Omental fat pad (tissue), 4 donors: Measurements from ENCODE around the gene SLC9A3. TPM values are rescaled to one million over a fixed set of nuclear protein-coding genes. Genes with fewer than 3 reads are reported as not detected.
"Not testable (repeated sequence)": the region's sequence is repeated elsewhere in the genome, so short reads cannot be mapped to it uniquely, and the experiment has no call there.

Experiments
- ATAC-seq: fragments of 150-250 bp; one replicate; pipeline ENCODE4 v1.9.1; 2016; ENCODE audit warnings: mild to moderate bottlenecking, moderate library complexity; ENCODE audit not compliant: low FRiP score
- DNase-seq: peaks from one replicate; pipeline ENCODE4 v3.0.0-alpha.2; 2019; ENCODE audit warnings: low spot score
- total RNA-seq, 4 donors: library from RNA; depleted of rRNA; stranded (reverse); fragments of >200 nt; gene quantifications; one replicate each; pipeline ENCODE4 v1.1.0, GENCODE V29; 2016
- TF ChIP-seq, protein P1 (sequence below), 3 donors: fragments of 450-650 bp; IDR thresholded peaks; one replicate each; pipeline ENCODE4 v1.5.1; 2016 to 2017; ENCODE audit warnings: antibody characterized with exemption in 3 of 3, mild to moderate bottlenecking in 3 of 3, moderate library complexity in 2 of 3

The SLC9A3 gene
- total RNA-seq, 4 donors from 2014 or later: 1.0 to 4.3 (median 1.7) TPM

DNA sequence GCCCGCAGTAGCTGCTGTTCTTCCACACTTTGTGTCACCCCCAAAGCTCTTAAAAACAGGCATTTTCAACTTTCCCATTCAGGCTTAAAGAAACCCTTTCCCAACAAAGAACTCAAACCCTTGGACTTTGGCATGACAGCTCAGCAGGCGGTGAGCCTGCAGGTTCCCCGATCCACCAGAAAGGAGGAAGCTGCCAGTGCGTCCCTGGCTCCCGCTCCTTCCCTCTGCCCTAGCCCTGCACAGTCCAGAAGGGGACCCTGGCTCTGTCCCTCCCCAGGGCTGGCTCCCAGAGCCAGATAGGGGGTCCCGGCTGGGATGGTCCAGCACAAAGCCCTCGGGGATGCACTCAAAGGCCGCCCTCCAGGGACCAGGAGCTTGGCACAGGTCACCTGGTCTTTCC lies 9.6 kb downstream of the SLC9A3 start:
- ATAC-seq (no peak), DNase-seq (no peak)
- TF ChIP-seq, protein P1, sequence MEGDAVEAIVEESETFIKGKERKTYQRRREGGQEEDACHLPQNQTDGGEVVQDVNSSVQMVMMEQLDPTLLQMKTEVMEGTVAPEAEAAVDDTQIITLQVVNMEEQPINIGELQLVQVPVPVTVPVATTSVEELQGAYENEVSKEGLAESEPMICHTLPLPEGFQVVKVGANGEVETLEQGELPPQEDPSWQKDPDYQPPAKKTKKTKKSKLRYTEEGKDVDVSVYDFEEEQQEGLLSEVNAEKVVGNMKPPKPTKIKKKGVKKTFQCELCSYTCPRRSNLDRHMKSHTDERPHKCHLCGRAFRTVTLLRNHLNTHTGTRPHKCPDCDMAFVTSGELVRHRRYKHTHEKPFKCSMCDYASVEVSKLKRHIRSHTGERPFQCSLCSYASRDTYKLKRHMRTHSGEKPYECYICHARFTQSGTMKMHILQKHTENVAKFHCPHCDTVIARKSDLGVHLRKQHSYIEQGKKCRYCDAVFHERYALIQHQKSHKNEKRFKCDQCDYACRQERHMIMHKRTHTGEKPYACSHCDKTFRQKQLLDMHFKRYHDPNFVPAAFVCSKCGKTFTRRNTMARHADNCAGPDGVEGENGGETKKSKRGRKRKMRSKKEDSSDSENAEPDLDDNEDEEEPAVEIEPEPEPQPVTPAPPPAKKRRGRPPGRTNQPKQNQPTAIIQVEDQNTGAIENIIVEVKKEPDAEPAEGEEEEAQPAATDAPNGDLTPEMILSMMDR (IDR thresholded peaks at IDR 0.05): no peak

DNA sequence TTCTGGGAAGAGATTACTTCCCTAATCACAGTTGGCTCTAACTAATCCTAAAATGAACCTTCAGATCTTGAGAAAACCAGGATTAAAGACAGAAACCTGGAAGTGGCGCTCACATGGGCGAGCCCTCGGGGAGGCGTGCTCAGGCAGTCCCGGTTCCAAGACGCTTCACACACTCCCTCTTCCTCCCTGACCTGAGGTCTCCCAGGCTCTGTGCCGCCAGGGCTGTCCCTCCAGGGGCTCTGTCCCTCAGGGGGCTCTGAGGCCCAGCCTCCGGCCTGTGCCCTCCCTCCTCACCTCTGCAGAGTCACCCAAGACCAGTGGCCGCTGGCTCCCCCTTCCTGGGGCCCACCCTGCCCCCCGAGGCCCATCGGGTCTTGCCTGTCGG lies 10.2 kb downstream of the SLC9A3 start:
- TF ChIP-seq, protein P1 (IDR thresholded peaks at IDR 0.05): no peak
- DNase-seq (no peak), ATAC-seq (no peak)

DNA sequence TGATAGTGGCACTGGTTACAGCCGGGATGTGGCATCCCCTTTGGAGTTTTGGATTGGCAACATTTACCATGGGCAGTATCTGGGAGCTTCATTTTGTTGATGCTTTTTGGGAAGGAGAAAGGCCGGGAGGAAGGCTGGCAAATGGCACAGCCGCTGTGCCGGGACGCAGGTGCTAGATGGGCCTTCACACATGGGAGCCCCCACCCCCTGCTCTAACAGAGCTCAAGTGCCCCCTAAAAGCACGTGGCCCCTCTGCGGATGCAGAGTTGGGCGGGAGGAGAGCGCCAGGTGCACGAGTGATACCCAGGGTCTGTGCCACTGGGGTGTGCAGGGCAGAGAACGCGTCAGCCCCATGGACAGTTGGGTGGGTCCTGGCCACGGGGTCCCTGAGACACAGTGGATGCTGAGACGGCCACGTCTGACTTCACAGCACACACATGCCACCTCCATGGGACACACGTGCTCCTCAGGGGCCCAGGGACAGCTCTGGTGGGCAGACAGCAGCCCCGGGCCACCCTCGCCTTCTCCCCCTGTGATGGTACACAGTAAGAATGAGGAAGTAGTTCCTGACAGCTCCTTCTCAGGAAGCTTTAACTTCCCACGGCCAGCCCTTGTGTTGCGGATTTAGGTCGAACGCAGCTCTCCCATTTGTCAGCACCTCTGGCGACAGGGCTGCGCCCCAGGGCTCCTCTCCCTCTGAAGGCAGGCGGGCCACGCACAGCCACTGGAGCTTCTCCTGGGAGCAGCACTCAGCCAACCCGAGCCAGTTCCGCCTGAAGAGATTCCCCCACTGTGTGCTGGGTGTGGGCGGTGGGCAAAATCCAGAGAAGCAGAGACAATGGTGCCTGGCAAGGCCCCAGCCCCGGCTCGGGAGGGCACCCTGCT lies 10.8 kb downstream of the SLC9A3 start:
- ATAC-seq (no peak), DNase-seq (no peak)
- TF ChIP-seq, protein P1 (IDR thresholded peaks at IDR 0.05): no peak

DNA sequence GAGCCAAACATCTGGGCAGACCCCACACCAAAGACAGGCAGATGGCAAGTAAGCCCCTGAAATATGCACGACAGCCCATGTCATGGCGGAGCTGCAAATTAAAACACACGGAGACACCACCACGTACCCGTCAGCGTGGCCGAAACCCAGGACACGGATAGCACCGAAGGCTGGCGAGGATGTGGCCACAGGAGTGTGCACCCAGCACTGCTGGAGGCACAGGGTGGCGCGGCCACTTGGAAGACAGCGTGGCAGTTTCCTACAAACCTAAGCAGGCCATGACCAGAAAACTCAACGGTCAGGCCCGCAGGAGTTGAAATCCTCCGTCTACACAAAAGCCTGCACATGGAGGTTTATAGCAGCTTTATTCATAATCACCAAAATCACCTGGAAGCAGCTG lies 12.8 kb downstream of the SLC9A3 start:
- no peak for ATAC-seq

DNA sequence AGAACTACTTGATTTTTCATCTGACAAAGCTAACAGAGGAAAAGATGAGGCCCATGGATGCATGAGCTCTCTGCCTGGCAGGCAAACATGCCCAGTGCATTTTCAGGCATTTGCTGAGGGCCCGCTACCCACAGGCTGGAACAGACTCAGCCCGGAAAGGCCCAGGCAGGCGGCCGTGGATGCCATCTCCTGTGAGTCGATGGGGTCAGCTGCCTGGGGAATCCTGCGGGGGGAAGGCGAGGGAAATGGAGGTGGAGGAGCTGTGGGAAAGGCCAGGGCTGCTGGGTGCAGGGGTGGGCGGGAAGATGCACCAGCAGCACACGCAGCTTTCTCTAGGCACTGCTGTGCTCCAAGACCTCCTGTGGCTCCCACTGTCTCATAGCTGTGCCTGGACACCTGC lies 13.7 kb downstream of the SLC9A3 start:
- ATAC-seq: no peak
- DNase-seq: no peak
- TF ChIP-seq, protein P1 (IDR thresholded peaks at IDR 0.05): no peak

More for the DNA sequence above, 12.8 kb downstream of the SLC9A3 start:
- DNase-seq: no peak
- TF ChIP-seq, protein P1 (IDR thresholded peaks at IDR 0.05): no peak

DNA sequence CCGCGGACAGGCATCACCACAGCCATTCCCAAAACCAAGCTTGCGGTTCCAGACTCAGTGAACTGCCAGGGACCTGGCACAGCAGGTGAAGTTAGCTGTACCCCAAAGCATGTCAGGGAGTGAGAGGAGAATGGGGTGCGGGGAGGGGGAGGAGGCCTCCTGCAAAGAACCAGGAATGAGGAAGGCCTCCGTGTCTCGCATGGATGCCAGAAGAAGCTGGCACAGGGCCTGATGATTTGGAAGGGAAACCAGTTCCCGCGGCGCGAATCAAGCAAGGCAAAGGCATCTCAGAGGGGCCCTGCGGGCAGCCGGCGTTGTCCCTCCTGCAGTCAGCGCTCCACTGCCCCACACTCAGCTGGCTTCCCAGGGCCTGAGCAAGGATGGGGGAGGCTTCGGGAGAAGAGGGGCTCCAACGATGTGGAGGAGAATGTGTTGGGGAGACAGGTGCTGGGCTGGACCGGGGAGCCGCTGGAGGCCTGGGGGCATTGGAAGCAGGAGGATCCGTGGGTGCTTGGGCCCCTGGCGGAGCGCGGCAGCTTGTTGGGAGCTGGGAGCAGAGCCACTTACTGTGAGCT lies 14.6 kb downstream of the SLC9A3 start:
- DNase-seq (no peak), ATAC-seq (no peak)
- TF ChIP-seq, protein P1 (IDR thresholded peaks at IDR 0.05): no peak

DNA sequence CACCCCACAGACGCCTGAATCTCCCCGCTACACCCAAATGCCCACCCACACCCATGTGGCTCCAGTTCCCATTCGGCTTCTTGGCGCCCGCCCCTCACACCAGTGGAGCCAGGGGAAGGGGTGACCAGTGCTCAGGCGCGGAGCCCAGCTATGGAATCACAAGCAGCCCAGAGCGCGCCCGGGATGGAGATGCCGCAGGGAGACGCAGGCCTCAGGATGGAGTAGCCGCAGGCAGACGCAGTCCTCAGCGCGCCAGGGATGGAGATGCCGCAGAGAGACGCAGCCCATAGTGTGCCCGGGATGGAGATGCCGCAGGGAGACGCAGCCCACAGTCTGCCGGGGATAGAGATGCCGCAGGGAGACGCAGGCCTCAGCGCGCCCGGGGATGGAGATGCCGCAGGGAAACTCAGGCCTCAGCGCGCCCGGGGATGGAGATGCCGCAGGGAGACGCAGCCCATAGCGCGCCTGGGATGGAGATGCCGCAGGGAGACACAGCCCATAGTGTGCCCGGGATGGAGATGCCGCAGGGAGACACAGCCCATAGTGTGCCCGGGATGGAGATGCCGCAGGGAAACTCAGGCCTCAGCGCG lies 16.2 kb downstream of the SLC9A3 start:
- not testable (repeated sequence) for ATAC-seq

More for the DNA sequence above, 16.2 kb downstream of the SLC9A3 start:
- not testable (repeated sequence) for DNase-seq
